ENCODE data around the gene TP53BP2.
"Not testable (repeated sequence)": the region's sequence is repeated elsewhere in the genome, so short reads cannot be mapped to it uniquely, and the experiment has no call there.

The TP53BP2 gene

GRCh38 chr1:223828162-223828848 is 17.4 kb downstream of the TP53BP2 start:
- DNase-seq (ENCODE audit: low read depth in 2 of 2) = no peak

- DNase-seq (ENCODE audit: low read depth in 2 of 2) = no peak
Measured at GRCh38 chr1:223827193-223827663, 18.5 kb downstream of the TP53BP2 start.

- DNase-seq (ENCODE audit: low read depth in 2 of 2) = no peak
Measured at GRCh38 chr1:223825767-223826748, 19.7 kb downstream of the TP53BP2 start.

- DNase-seq (ENCODE audit: low read depth in 2 of 2) = no peak
Measured at GRCh38 chr1:223824712-223825111, 21.0 kb downstream of the TP53BP2 start.

- no peak for DNase-seq (ENCODE audit: low read depth in 2 of 2)
Measured at GRCh38 chr1:223824287-223824686, 21.5 kb downstream of the TP53BP2 start.

- no peak for DNase-seq (ENCODE audit: low read depth in 2 of 2)
Measured at GRCh38 chr1:223820971-223821370, 24.8 kb downstream of the TP53BP2 start.

- no peak for DNase-seq (ENCODE audit: low read depth in 2 of 2)
Measured at GRCh38 chr1:223820515-223820858, 25.3 kb downstream of the TP53BP2 start.

- DNase-seq (ENCODE audit: low read depth in 2 of 2) = no peak
Measured at GRCh38 chr1:223819730-223820514, 25.8 kb downstream of the TP53BP2 start.

GRCh38 chr1:223817265-223817664 is 28.5 kb downstream of the TP53BP2 start:
- not testable (repeated sequence) for DNase-seq (ENCODE audit: low read depth in 2 of 2)

GRCh38 chr1:223815865-223816264 is 29.9 kb downstream of the TP53BP2 start:
- no peak for DNase-seq (ENCODE audit: low read depth in 2 of 2)

GRCh38 chr1:223815020-223815853 is 30.5 kb downstream of the TP53BP2 start:
- DNase-seq (ENCODE audit: low read depth in 2 of 2) = no peak

GRCh38 chr1:223813645-223814044 is 32.1 kb downstream of the TP53BP2 start:
- no peak for DNase-seq (ENCODE audit: low read depth in 2 of 2)

GRCh38 chr1:223811634-223812101 is 34.1 kb downstream of the TP53BP2 start:
- no peak for DNase-seq (ENCODE audit: low read depth in 2 of 2)

GRCh38 chr1:223810586-223810985 is 35.2 kb downstream of the TP53BP2 start:
- no peak for DNase-seq (ENCODE audit: low read depth in 2 of 2)

GRCh38 chr1:223809905-223810304 is 35.8 kb downstream of the TP53BP2 start:
- not testable (repeated sequence) for DNase-seq (ENCODE audit: low read depth in 2 of 2)

- no peak for DNase-seq (ENCODE audit: low read depth in 2 of 2)
Measured at GRCh38 chr1:223803211-223803610, 42.5 kb downstream of the TP53BP2 start.

- no peak for DNase-seq (ENCODE audit: low read depth in 2 of 2)
Measured at GRCh38 chr1:223802602-223803001, 43.1 kb downstream of the TP53BP2 start.

- DNase-seq (ENCODE audit: low read depth in 2 of 2) = no peak
Measured at GRCh38 chr1:223802032-223802431, 43.7 kb downstream of the TP53BP2 start.

GRCh38 chr1:223796210-223796609 is 49.5 kb downstream of the TP53BP2 start:
- no peak for DNase-seq (ENCODE audit: low read depth in 2 of 2)

- no peak for DNase-seq (ENCODE audit: low read depth in 2 of 2)
Measured at GRCh38 chr1:223794136-223794880, 51.4 kb downstream of the TP53BP2 start.
